Measurements from ENCODE around the gene HRH2. TPM values are rescaled to one million over a fixed set of nuclear protein-coding genes. Genes with fewer than 3 reads are reported as not detected.

The HRH2 gene
- total RNA-seq, 4 donors from 2014 or later, result 1.7 to 6.1 (median 2.6) TPM

GRCh38 chr5:175672976-175673648, 15.2 kb downstream of the HRH2 start:
- TF ChIP-seq POLR2AphosphoS5 (IDR thresholded peaks at IDR 0.05) (no peak), POLR2A (IDR thresholded peaks at IDR 0.05) (no peak), EP300 (IDR thresholded peaks at IDR 0.05) (no peak), CTCF (IDR thresholded peaks at IDR 0.05) (no peak)
- no peak for ATAC-seq
- no peaks in the 10 kb centered on the region for H3K36me3 ChIP-seq
- H3K4me3 ChIP-seq, result no peak overlapping the region
- no peaks in the 10 kb centered on the region for H3K4me1 ChIP-seq
- whole genome bisulfite sequencing, 2 donors (ENCODE audit: low coverage in 1 of 2), result 52 to 61% methylated on average over 10 to 12 of the region's 12 CpGs
- H3K27me3 ChIP-seq, result peaks cover 51% of the 10 kb centered on the region
- H3K9me3 ChIP-seq, result no peaks in the 10 kb centered on the region
- H3K27ac ChIP-seq, result no peak overlapping the region

- no peaks in the 10 kb centered on the region for H3K9me3 ChIP-seq
- 67 to 83% methylated on average over 1 to 3 of the region's 5 CpGs for WGBS, 2 donors (ENCODE audit: low coverage in 1 of 2)
- no peak overlapping the region for H3K27ac ChIP-seq
- H3K4me1 ChIP-seq, result no peaks in the 10 kb centered on the region
- no peak for TF ChIP-seq POLR2A (IDR thresholded peaks at IDR 0.05)
- no peak for TF ChIP-seq CTCF (IDR thresholded peaks at IDR 0.05)
- TF ChIP-seq POLR2AphosphoS5 (IDR thresholded peaks at IDR 0.05), result no peak
- TF ChIP-seq EP300 (IDR thresholded peaks at IDR 0.05), result no peak
- no peak overlapping the region for H3K4me3 ChIP-seq
- ATAC-seq, result no peak
- H3K36me3 ChIP-seq, result no peaks in the 10 kb centered on the region
- H3K27me3 ChIP-seq, result peaks cover 55% of the 10 kb centered on the region
These were observed 17.0 kb downstream of the HRH2 start for GRCh38 chr5:175674731-175675346.

- peaks cover 47% of the 10 kb centered on the region for H3K27me3 ChIP-seq
- ATAC-seq, result no peak
- TF ChIP-seq POLR2AphosphoS5 (IDR thresholded peaks at IDR 0.05) (no peak), POLR2A (IDR thresholded peaks at IDR 0.05) (no peak), EP300 (IDR thresholded peaks at IDR 0.05) (no peak), CTCF (IDR thresholded peaks at IDR 0.05) (no peak)
- H3K36me3 ChIP-seq, result no peaks in the 10 kb centered on the region
- peaks cover 0 to 3% (median 0%) of the 10 kb centered on the region in 3 donors for H3K4me1 ChIP-seq
- no peaks in the 10 kb centered on the region for H3K9me3 ChIP-seq
- 62 to 100% methylated on average over 3 to 10 of the region's 10 CpGs for WGBS, 2 donors (ENCODE audit: low coverage in 1 of 2)
- H3K4me3 ChIP-seq, result no peak overlapping the region
- H3K27ac ChIP-seq, result no peak overlapping the region
These were observed 18.0 kb downstream of the HRH2 start for GRCh38 chr5:175675873-175676272.

- Histone ChIP-seq H3K36me3 (no peaks in the 10 kb centered on the region), H3K9me3 (no peaks in the 10 kb centered on the region), H3K4me1 (peaks cover 0 to 20% (median 0%) of the 10 kb centered on the region in 3 donors), H3K27me3 (peaks cover 31% of the 10 kb centered on the region), H3K4me3 (no peak overlapping the region), H3K27ac (no peak overlapping the region)
- TF ChIP-seq POLR2AphosphoS5 (IDR thresholded peaks at IDR 0.05) (no peak), EP300 (IDR thresholded peaks at IDR 0.05) (no peak), CTCF (IDR thresholded peaks at IDR 0.05) (no peak), POLR2A (IDR thresholded peaks at IDR 0.05) (no peak)
- WGBS, 2 donors (ENCODE audit: low coverage in 1 of 2), result 65 to 80% methylated on average over 6 to 13 of the region's 13 CpGs
- ATAC-seq, result no peak
These were observed 19.7 kb downstream of the HRH2 start for GRCh38 chr5:175677571-175677970.

- peaks cover 0 to 21% (median 0%) of the 10 kb centered on the region in 3 donors for H3K4me1 ChIP-seq
- TF ChIP-seq EP300 (IDR thresholded peaks at IDR 0.05), result no peak
- no peak for TF ChIP-seq CTCF (IDR thresholded peaks at IDR 0.05)
- TF ChIP-seq POLR2A (IDR thresholded peaks at IDR 0.05), result no peak
- TF ChIP-seq POLR2AphosphoS5 (IDR thresholded peaks at IDR 0.05), result no peak
- no peak overlapping the region for H3K4me3 ChIP-seq
- H3K27me3 ChIP-seq, result peaks cover 26% of the 10 kb centered on the region
- no peaks in the 10 kb centered on the region for H3K36me3 ChIP-seq
- no peak for ATAC-seq
- WGBS, 2 donors (ENCODE audit: low coverage in 1 of 2), result 71 to 85% methylated on average over 4 to 5 of the region's 10 CpGs
- no peaks in the 10 kb centered on the region for H3K9me3 ChIP-seq
- H3K27ac ChIP-seq, result no peak overlapping the region
These were observed 20.2 kb downstream of the HRH2 start for GRCh38 chr5:175678074-175678473.
